PC-9 (cell line): Measurements from ENCODE around the gene CHN1. TPM values are rescaled to one million over a fixed set of nuclear protein-coding genes. Genes with fewer than 3 reads are reported as not detected.

Experiments used
- BruUV-seq: library from RNA; stranded (reverse); fragments of 400-500 nt; replicated peaks from 2 replicates; lab custom pipeline; 2021; lab: Mats Ljungman, UMichigan
- CTCF ChIA-PET: fragments of 300-600 bp; sonication (Branson Sonifier 250); formaldehyde crosslinking; loops from one replicate; lab custom pipeline; 2022; ENCODE audit warnings: antibody characterized with exemption; lab: Charles Lee
- POLR2A ChIA-PET: fragments of 300-600 bp; sonication (Branson Sonifier 250); formaldehyde crosslinking; loops from one replicate; lab custom pipeline; 2022; ENCODE audit warnings: antibody characterized with exemption; ENCODE audit not compliant: unreplicated experiment; lab: Charles Lee
- DNase-seq, 2 experiments: peaks; one replicate each; pipeline versions ENCODE4 v3.0.0 to v3.0.0-alpha.2; 2015 to 2022; ENCODE audit warnings: mixed read lengths in 1 of 2
- H2AFZ ChIP-seq: fragments of 200-600 bp; sonication (generic); 2 replicates; pipeline ENCODE4 v1.8.1; 2017; ENCODE audit warnings: antibody characterized with exemption
- H3F3A ChIP-seq: fragments of 200-600 bp; sonication (generic); 2 replicates; pipeline ENCODE4 v1.8.1; 2017; ENCODE audit warnings: antibody characterized with exemption, mild to moderate bottlenecking, low read depth; ENCODE audit not compliant: insufficient read depth
- H3K27ac ChIP-seq: fragments of 200-600 bp; sonication (generic); 2 replicates; pipeline ENCODE4 v1.6.1; 2016; ENCODE audit warnings: mixed run types
- H3K27me3 ChIP-seq: fragments of 200-600 bp; sonication (generic); 2 replicates; pipeline ENCODE4 v1.6.1; 2016; ENCODE audit warnings: low read depth, mixed run types; ENCODE audit not compliant: insufficient read depth
- H3K36me3 ChIP-seq: fragments of 200-600 bp; sonication (generic); 2 replicates; pipeline ENCODE4 v1.6.1; 2016; ENCODE audit warnings: low read depth, mixed run types
- H3K4me1 ChIP-seq: fragments of 200-600 bp; sonication (generic); replicated peaks from 2 replicates; pipeline ENCODE4 v1.6.1; 2016; ENCODE audit warnings: mixed run types; ENCODE audit not compliant: insufficient read depth
- H3K4me2 ChIP-seq: fragments of 200-600 bp; sonication (generic); 2 replicates; pipeline ENCODE4 v1.6.1; 2017; ENCODE audit warnings: mixed run types
- H3K4me3 ChIP-seq: fragments of 200-600 bp; sonication (generic); 2 replicates; pipeline ENCODE4 v1.6.1; 2016; ENCODE audit warnings: mixed run types
- H3K79me2 ChIP-seq: fragments of 200-600 bp; sonication (generic); 2 replicates; pipeline ENCODE4 v1.6.1; 2017; ENCODE audit warnings: low read depth, mixed run types
- H3K9me2 ChIP-seq: fragments of 200-600 bp; sonication (generic); 2 replicates; pipeline ENCODE4 v1.8.1; 2017; ENCODE audit warnings: mild to moderate bottlenecking; ENCODE audit not compliant: insufficient read depth
- H3K9me3 ChIP-seq: fragments of 200-600 bp; sonication (generic); 2 replicates; pipeline ENCODE4 v1.8.1; 2016; ENCODE audit warnings: low read depth; ENCODE audit not compliant: insufficient read depth
- H4K20me1 ChIP-seq: fragments of 200-600 bp; sonication (generic); 2 replicates; pipeline ENCODE4 v1.8.1; 2017; ENCODE audit not compliant: insufficient read depth
- EZH2 ChIP-seq: fragments of 200-600 bp; sonication (generic); IDR thresholded peaks from 2 replicates; pipeline ENCODE4 v1.8.0; 2017; ENCODE audit warnings: antibody characterized with exemption, low read depth
- intact Hi-C: fragments of 100-400 bp; cut with micrococcal nuclease; formaldehyde crosslinking; loops from one replicate; pipeline ENCODE4 v1.10.0; 2022; ENCODE audit not compliant: unreplicated experiment
- total RNA-seq: library from RNA; stranded (reverse); gene quantifications from 2 replicates; pipeline ENCODE4 v1.2.3, GENCODE V29; 2021
- TF ChIP-seq, protein P1 (sequence below): fragments of 200-600 bp; sonication (generic); conservative IDR thresholded peaks from 2 replicates; pipeline ENCODE4 v1.6.1; 2017; ENCODE audit warnings: mixed run types, antibody characterized with exemption, mild to moderate bottlenecking, moderate library complexity

CHN1 gene
- total RNA-seq, 1 experiment from 2014 or later: 14.0 TPM

DNA sequence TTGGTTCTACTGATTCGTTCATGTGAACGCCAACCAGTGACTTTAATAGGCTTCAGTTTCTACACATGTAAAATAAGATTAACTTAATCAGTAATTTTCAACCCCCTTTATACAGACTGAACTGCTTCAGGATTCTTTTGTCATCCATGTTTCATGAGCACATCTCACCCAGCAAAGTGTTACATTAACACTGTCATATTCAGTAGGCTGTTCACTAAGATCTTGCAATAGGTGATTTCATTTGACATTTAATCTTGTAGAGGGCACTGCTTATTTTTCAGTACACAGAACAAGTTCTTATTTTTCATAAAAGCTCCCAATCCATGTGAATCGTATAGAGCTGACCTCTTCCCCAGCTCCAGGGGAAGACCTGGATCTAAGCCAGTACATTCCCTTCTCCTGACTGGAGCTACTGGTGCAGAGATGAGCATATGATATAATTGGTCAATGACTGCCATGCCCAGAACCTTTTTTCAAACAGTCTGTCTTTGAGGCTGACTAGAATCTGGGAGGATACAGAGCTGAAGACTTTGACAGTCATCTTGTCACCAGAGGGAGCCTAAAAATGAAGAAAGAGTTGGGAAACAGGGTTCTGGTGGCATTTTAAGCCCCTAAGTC lies 168.7 kb downstream of the CHN1 start:
- H3K4me1 ChIP-seq: peaks cover 23% of the 10 kb centered on the region
- peak; percentile 59 to 84 for DNase-seq
- H2AFZ ChIP-seq: no peak overlapping the region
- H3K36me3 ChIP-seq: no peaks in the 10 kb centered on the region
- H3K9me3 ChIP-seq: no peaks in the 10 kb centered on the region
- H3K27ac ChIP-seq: peak overlapping the region; percentile 7; the same call in 1 of the 2 replicates
- POLR2A ChIA-PET: interaction anchor here (0.6 to 0.7 kb wide), 3 partner anchors 41 to 434 kb away, joined by 3 to 5 read pairs (median 5); no protein-coding TSS in a partner anchor
- TF ChIP-seq EZH2: no peak
- H3K9me2 ChIP-seq: no peaks in the 10 kb centered on the region
- no TSS peak for BruUV-seq
- intact Hi-C loops: loop anchor here (1.0 kb wide), 1 partner anchor 9 kb away; no protein-coding TSS in a partner anchor
- no peak overlapping the region for H3K4me3 ChIP-seq
- no peaks in the 10 kb centered on the region for H4K20me1 ChIP-seq
- H3F3A ChIP-seq: peaks cover 5% of the 10 kb centered on the region; the same call in 1 of the 2 replicates
- H3K27me3 ChIP-seq: no peaks in the 10 kb centered on the region
- H3K79me2 ChIP-seq: no peaks in the 10 kb centered on the region
- CTCF ChIA-PET: interaction anchor here (0.6 to 1.3 kb wide), 5 partner anchors 8 to 243 kb away, joined by 3 to 4 read pairs (median 3); no protein-coding TSS in a partner anchor
- H3K4me2 ChIP-seq: peak overlapping the region; percentile 39

- Histone ChIP-seq H3F3A (peaks cover 5% of the 10 kb centered on the region; the same call in 1 of the 2 replicates), H3K4me2 (peak overlapping the region; percentile 39), H3K9me2 (no peaks in the 10 kb centered on the region), H3K79me2 (no peaks in the 10 kb centered on the region), H2AFZ (no peak overlapping the region), H3K27me3 (no peaks in the 10 kb centered on the region), H3K4me3 (no peak overlapping the region), H3K27ac (peak overlapping the region; percentile 7; the same call in 1 of the 2 replicates), H4K20me1 (no peaks in the 10 kb centered on the region), H3K36me3 (no peaks in the 10 kb centered on the region), H3K4me1 (peaks cover 26% of the 10 kb centered on the region), H3K9me3 (no peaks in the 10 kb centered on the region)
- BruUV-seq: no TSS peak
- ChIA-PET CTCF (interaction anchor here (1.3 kb wide), 1 partner anchor 87 kb away, joined by 3 read pairs; no protein-coding TSS in a partner anchor), POLR2A (interaction anchor here (0.6 kb wide), 1 partner anchor 434 kb away, joined by 5 read pairs; no protein-coding TSS in a partner anchor)
- intact Hi-C loops: loop anchor here (1.0 kb wide), 1 partner anchor 9 kb away; no protein-coding TSS in a partner anchor
- DNase-seq: peak in 1 of 2 experiments; percentile 29
- TF ChIP-seq, protein P1, sequence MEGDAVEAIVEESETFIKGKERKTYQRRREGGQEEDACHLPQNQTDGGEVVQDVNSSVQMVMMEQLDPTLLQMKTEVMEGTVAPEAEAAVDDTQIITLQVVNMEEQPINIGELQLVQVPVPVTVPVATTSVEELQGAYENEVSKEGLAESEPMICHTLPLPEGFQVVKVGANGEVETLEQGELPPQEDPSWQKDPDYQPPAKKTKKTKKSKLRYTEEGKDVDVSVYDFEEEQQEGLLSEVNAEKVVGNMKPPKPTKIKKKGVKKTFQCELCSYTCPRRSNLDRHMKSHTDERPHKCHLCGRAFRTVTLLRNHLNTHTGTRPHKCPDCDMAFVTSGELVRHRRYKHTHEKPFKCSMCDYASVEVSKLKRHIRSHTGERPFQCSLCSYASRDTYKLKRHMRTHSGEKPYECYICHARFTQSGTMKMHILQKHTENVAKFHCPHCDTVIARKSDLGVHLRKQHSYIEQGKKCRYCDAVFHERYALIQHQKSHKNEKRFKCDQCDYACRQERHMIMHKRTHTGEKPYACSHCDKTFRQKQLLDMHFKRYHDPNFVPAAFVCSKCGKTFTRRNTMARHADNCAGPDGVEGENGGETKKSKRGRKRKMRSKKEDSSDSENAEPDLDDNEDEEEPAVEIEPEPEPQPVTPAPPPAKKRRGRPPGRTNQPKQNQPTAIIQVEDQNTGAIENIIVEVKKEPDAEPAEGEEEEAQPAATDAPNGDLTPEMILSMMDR: no peak
- TF ChIP-seq EZH2: no peak
Observed at GRCh38 chr2:174835797-174836255, 169.4 kb downstream of the CHN1 start.

DNA sequence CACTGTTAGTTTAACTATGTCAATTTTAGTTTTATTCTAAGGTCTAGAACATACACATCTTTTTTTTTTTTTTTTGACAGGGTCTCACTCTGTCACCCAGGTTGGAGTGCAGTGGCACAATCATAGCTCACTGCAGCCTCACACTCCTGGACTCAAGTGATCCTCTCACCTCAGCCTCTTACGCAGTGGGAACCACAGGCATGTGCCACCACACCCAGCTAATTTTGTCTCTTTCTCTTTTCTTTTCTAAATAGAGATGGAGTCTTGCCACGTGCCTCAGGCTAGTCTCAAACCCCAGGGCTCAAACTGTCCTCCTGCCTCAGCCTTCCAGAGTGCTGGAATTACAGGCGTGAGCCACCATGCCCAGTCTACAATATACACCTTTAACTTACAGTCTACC lies 171.4 kb downstream of the CHN1 start:
- Histone ChIP-seq H3K27me3 (no peaks in the 10 kb centered on the region), H3K4me3 (no peak overlapping the region), H3K27ac (no peak overlapping the region), H2AFZ (no peak overlapping the region), H3K9me3 (no peaks in the 10 kb centered on the region), H3K4me2 (no peak overlapping the region), H3F3A (peaks cover 5% of the 10 kb centered on the region; the same call in 1 of the 2 replicates), H3K9me2 (no peaks in the 10 kb centered on the region), H3K36me3 (no peaks in the 10 kb centered on the region), H4K20me1 (no peaks in the 10 kb centered on the region), H3K4me1 (peaks cover 26% of the 10 kb centered on the region), H3K79me2 (no peaks in the 10 kb centered on the region)
- ChIA-PET CTCF (no interaction called here), POLR2A (no interaction called here)
- no TSS peak for BruUV-seq
- intact Hi-C loops: no loop called here
- TF ChIP-seq, protein P1: no peak
- no peak for TF ChIP-seq EZH2
- DNase-seq: no peak
